H9 (cell line): ENCODE results near the gene MGAT4C. TPM values are rescaled to one million over a fixed set of nuclear protein-coding genes. Genes with fewer than 3 reads are reported as not detected.

Source experiments
- DNase-seq: peaks from one replicate; pipeline ENCODE4 v3.0.0-alpha.2; 2017
- H2AFZ ChIP-seq: one replicate; pipeline ENCODE4 v1.6.1; 2013; ENCODE audit warnings: mild to moderate bottlenecking, low read length, control low read depth, moderate library complexity
- H2AK5ac ChIP-seq: 2 replicates; pipeline ENCODE4 v1.6.1; 2013; ENCODE audit warnings: low read length, control low read depth, mixed read lengths; ENCODE audit not compliant: insufficient read length
- H2BK120ac ChIP-seq: one replicate; pipeline ENCODE4 v1.6.1; 2013; ENCODE audit warnings: low read depth, mild to moderate bottlenecking, low read length, control low read depth, inconsistent platforms; ENCODE audit not compliant: poor library complexity, severe bottlenecking
- H2BK12ac ChIP-seq: 2 replicates; pipeline ENCODE4 v1.6.1; 2013; ENCODE audit warnings: low read length, control low read depth, mixed read lengths, low read depth; ENCODE audit not compliant: insufficient read length
- H2BK15ac ChIP-seq: 2 replicates; pipeline ENCODE4 v1.6.1; 2013; ENCODE audit warnings: low read depth, low read length, control low read depth
- H2BK20ac ChIP-seq: one replicate; pipeline ENCODE4 v1.6.1; 2013; ENCODE audit warnings: low read depth, mild to moderate bottlenecking, low read length, control low read depth, inconsistent platforms; ENCODE audit not compliant: poor library complexity, severe bottlenecking
- H2BK5ac ChIP-seq: 2 replicates; pipeline ENCODE4 v1.6.1; 2013; ENCODE audit warnings: low read length, control low read depth, mixed read lengths; ENCODE audit not compliant: insufficient read length
- H3K14ac ChIP-seq: 2 replicates; pipeline ENCODE4 v1.6.1; 2013; ENCODE audit warnings: low read length, control low read depth; ENCODE audit not compliant: insufficient read depth
- H3K18ac ChIP-seq: 2 replicates; pipeline ENCODE4 v1.6.1; 2013; ENCODE audit warnings: low read depth, mild to moderate bottlenecking, mixed read lengths, low read length, control low read depth; ENCODE audit not compliant: insufficient read length
- H3K23ac ChIP-seq: 2 replicates; pipeline ENCODE4 v1.6.1; 2013; ENCODE audit warnings: low read length, control low read depth, mixed read lengths, low read depth; ENCODE audit not compliant: insufficient read length
- H3K23me2 ChIP-seq: 2 replicates; pipeline ENCODE4 v1.6.1; 2013; ENCODE audit warnings: low read depth, mild to moderate bottlenecking, mixed read lengths, low read length, control low read depth; ENCODE audit not compliant: insufficient read length, poor library complexity, severe bottlenecking
- H3K27ac ChIP-seq: 2 replicates; pipeline ENCODE4 v1.5.1; 2013; ENCODE audit warnings: low read length, control low read depth, mixed read lengths, low read depth; ENCODE audit not compliant: insufficient read length
- H3K27me3 ChIP-seq: 2 replicates; pipeline ENCODE4 v1.6.1; 2013; ENCODE audit warnings: low read length, control low read depth, inconsistent platforms; ENCODE audit not compliant: insufficient read depth
- H3K4ac ChIP-seq: 2 replicates; pipeline ENCODE4 v1.6.1; 2013; ENCODE audit warnings: low read depth, mild to moderate bottlenecking, control low read depth, inconsistent platforms, low read length, moderate library complexity
- H3K4me1 ChIP-seq: 2 replicates; pipeline ENCODE4 v1.6.1; 2013; ENCODE audit warnings: low read length, control low read depth, inconsistent platforms; ENCODE audit not compliant: insufficient read depth
- H3K4me2 ChIP-seq: 2 replicates; pipeline ENCODE4 v1.6.1; 2013; ENCODE audit warnings: low read length, control low read depth, mixed read lengths; ENCODE audit not compliant: insufficient read length, insufficient read depth
- H3K56ac ChIP-seq: 2 replicates; pipeline ENCODE4 v1.6.1; 2013; ENCODE audit warnings: low read depth, mild to moderate bottlenecking, mixed read lengths, low read length, control low read depth; ENCODE audit not compliant: insufficient read length
- H3K79me1 ChIP-seq: 2 replicates; pipeline ENCODE4 v1.6.1; 2013; ENCODE audit warnings: low read depth, mild to moderate bottlenecking, moderate library complexity, low read length, control low read depth, inconsistent platforms; ENCODE audit not compliant: insufficient read depth, poor library complexity, severe bottlenecking
- H3K79me2 ChIP-seq: 2 replicates; pipeline ENCODE4 v1.6.1; 2013; ENCODE audit warnings: low read length, control low read depth, inconsistent platforms; ENCODE audit not compliant: insufficient read depth
- H3K9ac ChIP-seq: 2 replicates; pipeline ENCODE4 v1.6.1; 2013; ENCODE audit warnings: low read length, control low read depth, mixed read lengths; ENCODE audit not compliant: insufficient read length; ENCODE audit errors: extremely low read depth
- H3K9me3 ChIP-seq: one replicate; pipeline ENCODE4 v1.6.1; 2013; ENCODE audit warnings: low read depth, low read length, inconsistent platforms; ENCODE audit not compliant: control insufficient read depth
- H3T11ph ChIP-seq: one replicate; pipeline ENCODE4 v1.6.1; 2013; ENCODE audit warnings: mild to moderate bottlenecking, low read length, control low read depth, inconsistent platforms
- H4K20me1 ChIP-seq: one replicate; pipeline ENCODE4 v1.6.1; 2013; ENCODE audit not compliant: control insufficient read depth, insufficient read length, insufficient read depth
- H4K5ac ChIP-seq: 2 replicates; pipeline ENCODE4 v1.6.1; 2013; ENCODE audit warnings: low read depth, mild to moderate bottlenecking, mixed read lengths, low read length, control low read depth; ENCODE audit not compliant: insufficient read length
- H4K8ac ChIP-seq: replicated peaks from 2 replicates; pipeline ENCODE4 v1.6.1; 2013; ENCODE audit warnings: low read length, control low read depth, mixed read lengths, low read depth; ENCODE audit not compliant: insufficient read length
- H4K91ac ChIP-seq: 2 replicates; pipeline ENCODE4 v1.6.1; 2013; ENCODE audit warnings: low read depth, mild to moderate bottlenecking, moderate library complexity, mixed read lengths, low read length, control low read depth; ENCODE audit not compliant: insufficient read length
- H3K27ac Mint-ChIP-seq, 3 experiments: 2 replicates in 2 of 3; 3 replicates in 1 of 3; pipeline ENCODE4 v1.8.0; 2020 to 2021; ENCODE audit warnings: mixed read lengths in 3 of 3, mild to moderate bottlenecking in 1 of 3, moderate library complexity in 1 of 3
- H3K27me3 Mint-ChIP-seq: 2 replicates; pipeline ENCODE4 v1.8.0; 2021; ENCODE audit warnings: low read depth, mild to moderate bottlenecking, moderate library complexity, mixed read lengths
- H3K36me3 Mint-ChIP-seq, 3 experiments: 2 replicates in 2 of 3; 3 replicates in 1 of 3; pipeline ENCODE4 v1.8.0; 2020 to 2021; ENCODE audit warnings: low read depth in 3 of 3, mixed read lengths in 3 of 3; ENCODE audit not compliant: insufficient read depth in 1 of 3
- H3K4me1 Mint-ChIP-seq, 2 experiments: 2 replicates each; pipeline ENCODE4 v1.8.0; 2020; ENCODE audit warnings: mixed read lengths in 2 of 2
- H3K4me3 Mint-ChIP-seq, 2 experiments: 2 replicates in 1 of 2; 3 replicates in 1 of 2; pipeline ENCODE4 v1.8.0; 2020 to 2021; ENCODE audit warnings: mild to moderate bottlenecking in 2 of 2, mixed read lengths in 2 of 2, moderate library complexity in 1 of 2
- H3K9me3 Mint-ChIP-seq, 2 experiments: 2 replicates in 1 of 2; 3 replicates in 1 of 2; pipeline ENCODE4 v1.8.0; 2020; ENCODE audit warnings: mild to moderate bottlenecking in 2 of 2, mixed read lengths in 2 of 2, moderate library complexity in 1 of 2
- CTCF ChIP-seq: fragments of 200-600 bp; sonication (generic); conservative IDR thresholded peaks from 3 replicates; pipeline ENCODE4 v1.8.0; 2021; ENCODE audit warnings: antibody characterized with exemption, mild to moderate bottlenecking
- total RNA-seq: library from RNA; stranded (reverse); gene quantifications from 2 replicates; pipeline ENCODE4 v1.2.1, GENCODE V29; 2021

MGAT4C gene
- total RNA-seq, 1 experiment from 2014 or later: 1.3 TPM

DNA sequence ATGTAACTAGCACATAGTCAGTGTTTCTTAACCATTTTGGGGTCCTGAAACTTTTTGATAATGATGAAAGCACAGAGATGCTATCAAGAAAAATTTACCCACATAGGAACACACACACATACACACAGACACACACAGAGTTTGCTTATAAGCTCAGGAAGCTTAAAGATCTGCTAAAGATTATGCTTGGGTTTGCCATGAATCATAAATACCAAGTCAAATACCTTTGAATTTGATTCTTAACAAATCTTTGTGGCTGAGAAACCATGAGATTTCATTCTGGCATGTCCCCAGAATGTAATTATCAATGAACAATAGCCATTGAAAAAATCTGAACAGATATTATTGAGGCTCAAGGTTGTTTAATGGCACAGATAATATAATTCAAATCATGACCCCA, 292.9 kb downstream of the MGAT4C start:
- no peak overlapping the region for H2BK12ac ChIP-seq
- H2BK20ac ChIP-seq: no peak overlapping the region
- H2AK5ac ChIP-seq: no peak overlapping the region
- no peaks in the 10 kb centered on the region for H3K27me3 ChIP-seq
- no peaks in the 10 kb centered on the region for H3K27me3 Mint-ChIP-seq
- DNase-seq: no peak
- H3K4me1 ChIP-seq: no peaks in the 10 kb centered on the region
- no peaks in the 10 kb centered on the region for H3K79me1 ChIP-seq
- H4K5ac ChIP-seq: no peak overlapping the region
- H3K18ac ChIP-seq: no peak overlapping the region
- no peaks in the 10 kb centered on the region for H3K9me3 ChIP-seq
- no peak overlapping the region for H4K8ac ChIP-seq
- H3K4me3 Mint-ChIP-seq: no peak overlapping the region
- H3K56ac ChIP-seq: no peak overlapping the region
- no peaks in the 10 kb centered on the region for H3K23me2 ChIP-seq
- no peak overlapping the region for H3T11ph ChIP-seq
- no peaks in the 10 kb centered on the region for H4K20me1 ChIP-seq
- no peak overlapping the region for H2BK120ac ChIP-seq
- H3K9me3 Mint-ChIP-seq: no peaks in the 10 kb centered on the region
- H4K91ac ChIP-seq: no peak overlapping the region
- no peak overlapping the region for H3K9ac ChIP-seq
- H3K14ac ChIP-seq: no peak overlapping the region
- no peaks in the 10 kb centered on the region for H3K79me2 ChIP-seq
- H3K4me1 Mint-ChIP-seq: no peaks in the 10 kb centered on the region
- no peak overlapping the region for H3K27ac ChIP-seq
- H2BK5ac ChIP-seq: no peak overlapping the region
- TF ChIP-seq CTCF: no peak
- no peak overlapping the region for H3K27ac Mint-ChIP-seq
- H2AFZ ChIP-seq: no peak overlapping the region
- H3K4me2 ChIP-seq: no peak overlapping the region
- no peak overlapping the region for H3K4ac ChIP-seq
- no peak overlapping the region for H3K23ac ChIP-seq
- no peak overlapping the region for H2BK15ac ChIP-seq
- H3K36me3 Mint-ChIP-seq: no peaks in the 10 kb centered on the region
